GM18861 (cell line): ENCODE measurements around the gene PDE7B.
A peak's percentile ranks its signal among the peaks of the same experiment; 100 is the strongest.
"Not testable (repeated sequence)": the region's sequence is repeated elsewhere in the genome, so short reads cannot be mapped to it uniquely, and the experiment has no call there.

ENCODE experiments used
- ATAC-seq: cut with Tn5 transposase; IDR thresholded peaks from one replicate; pipeline ENCODE4 v1.9.1; 2021; ENCODE audit not compliant: unreplicated experiment

The PDE7B gene

GRCh38 chr6:136216503-136217401, 365.3 kb downstream of the PDE7B start:
- ATAC-seq, result no peak

GRCh38 chr6:136224974-136225373, 373.5 kb downstream of the PDE7B start:
- ATAC-seq, result not testable (repeated sequence)

GRCh38 chr6:136225496-136225895, 374.0 kb downstream of the PDE7B start:
- no peak for ATAC-seq

GRCh38 chr6:136226027-136226673, 374.6 kb downstream of the PDE7B start:
- ATAC-seq, result peak; percentile 68

- no peak for ATAC-seq
Observed at GRCh38 chr6:136226674-136227377, 375.3 kb downstream of the PDE7B start.

GRCh38 chr6:136228814-136229213, 377.3 kb downstream of the PDE7B start:
- peak; percentile 58 for ATAC-seq

GRCh38 chr6:136230219-136230853, 378.8 kb downstream of the PDE7B start:
- no peak for ATAC-seq

- ATAC-seq, result no peak
Observed at GRCh38 chr6:136232701-136233100, 381.2 kb downstream of the PDE7B start.

- no peak for ATAC-seq
Observed at GRCh38 chr6:136235233-136235564, 383.7 kb downstream of the PDE7B start.

- ATAC-seq, result no peak
Observed at GRCh38 chr6:136236466-136237293, 385.2 kb downstream of the PDE7B start.

- ATAC-seq, result no peak
Observed at GRCh38 chr6:136244061-136244616, 392.6 kb downstream of the PDE7B start.
